DND-41 (cell line): ENCODE measurements around the gene STX16.

Experiments
- CTCF ChIP-seq: IDR thresholded peaks from 2 replicates; pipeline ENCODE4 v1.5.1; 2012; ENCODE audit warnings: borderline replicate concordance, low read length, moderate library complexity, mild to moderate bottlenecking; ENCODE audit not compliant: poor library complexity, severe bottlenecking; ENCODE audit errors: extremely low read depth
- EZH2 ChIP-seq: IDR thresholded peaks from 3 replicates; pipeline ENCODE4 v1.6.1; 2012; ENCODE audit warnings: borderline replicate concordance, low read depth, mild to moderate bottlenecking, moderate library complexity, low read length, inconsistent platforms; ENCODE audit not compliant: severe bottlenecking

- no peak for TF ChIP-seq CTCF
- no peak for TF ChIP-seq EZH2
Measured at GRCh38 chr20:58660855-58661597, 9.9 kb downstream of the STX16 start.
